ENCODE results near the gene CCDC68. TPM values are rescaled to one million over a fixed set of nuclear protein-coding genes. Genes with fewer than 3 reads are reported as not detected.

Gene CCDC68
- total RNA-seq, 2 donors from 2014 or later, result 10.1 to 18.4 TPM

DNA sequence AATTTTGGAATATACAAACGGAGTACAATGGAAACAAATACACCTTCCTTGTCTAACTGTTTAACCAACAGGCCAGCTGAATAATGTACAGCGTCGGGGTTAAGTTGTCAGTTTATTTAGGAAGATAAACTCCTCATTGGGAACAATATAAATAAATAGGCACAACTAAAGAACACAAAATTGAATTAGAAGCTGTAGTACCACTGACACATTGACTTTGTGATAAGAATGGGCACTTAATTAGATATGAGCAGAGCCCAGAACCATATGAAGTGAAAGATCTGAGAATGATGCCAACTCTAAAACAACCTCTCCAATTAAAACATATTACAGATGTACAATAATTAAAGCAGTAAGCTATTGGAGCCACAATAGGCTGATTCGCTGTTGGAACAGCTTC is 44.4 kb downstream of the CCDC68 start:
- no peaks in the 10 kb centered on the region for H3K27me3 ChIP-seq (replicated peaks; ENCODE audit: insufficient read depth)
- TF ChIP-seq, protein P1, sequence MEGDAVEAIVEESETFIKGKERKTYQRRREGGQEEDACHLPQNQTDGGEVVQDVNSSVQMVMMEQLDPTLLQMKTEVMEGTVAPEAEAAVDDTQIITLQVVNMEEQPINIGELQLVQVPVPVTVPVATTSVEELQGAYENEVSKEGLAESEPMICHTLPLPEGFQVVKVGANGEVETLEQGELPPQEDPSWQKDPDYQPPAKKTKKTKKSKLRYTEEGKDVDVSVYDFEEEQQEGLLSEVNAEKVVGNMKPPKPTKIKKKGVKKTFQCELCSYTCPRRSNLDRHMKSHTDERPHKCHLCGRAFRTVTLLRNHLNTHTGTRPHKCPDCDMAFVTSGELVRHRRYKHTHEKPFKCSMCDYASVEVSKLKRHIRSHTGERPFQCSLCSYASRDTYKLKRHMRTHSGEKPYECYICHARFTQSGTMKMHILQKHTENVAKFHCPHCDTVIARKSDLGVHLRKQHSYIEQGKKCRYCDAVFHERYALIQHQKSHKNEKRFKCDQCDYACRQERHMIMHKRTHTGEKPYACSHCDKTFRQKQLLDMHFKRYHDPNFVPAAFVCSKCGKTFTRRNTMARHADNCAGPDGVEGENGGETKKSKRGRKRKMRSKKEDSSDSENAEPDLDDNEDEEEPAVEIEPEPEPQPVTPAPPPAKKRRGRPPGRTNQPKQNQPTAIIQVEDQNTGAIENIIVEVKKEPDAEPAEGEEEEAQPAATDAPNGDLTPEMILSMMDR (IDR thresholded peaks at IDR 0.05), result no peak
- H3K4me1 ChIP-seq (ENCODE audit: control insufficient read depth in 1 of 2, low read depth in 2 of 2), result no peaks in the 10 kb centered on the region
- DNase-seq (ENCODE audit: low spot score) (no peak), ATAC-seq (ENCODE audit: insufficient number of reproducible peaks, low FRiP score, low read depth) (no peak)
- H3K4me3 ChIP-seq, result no peak overlapping the region
- no peak overlapping the region for H3K27ac ChIP-seq
- H3K36me3 ChIP-seq, result no peaks in the 10 kb centered on the region
- H3K9me3 ChIP-seq, result no peaks in the 10 kb centered on the region

DNA sequence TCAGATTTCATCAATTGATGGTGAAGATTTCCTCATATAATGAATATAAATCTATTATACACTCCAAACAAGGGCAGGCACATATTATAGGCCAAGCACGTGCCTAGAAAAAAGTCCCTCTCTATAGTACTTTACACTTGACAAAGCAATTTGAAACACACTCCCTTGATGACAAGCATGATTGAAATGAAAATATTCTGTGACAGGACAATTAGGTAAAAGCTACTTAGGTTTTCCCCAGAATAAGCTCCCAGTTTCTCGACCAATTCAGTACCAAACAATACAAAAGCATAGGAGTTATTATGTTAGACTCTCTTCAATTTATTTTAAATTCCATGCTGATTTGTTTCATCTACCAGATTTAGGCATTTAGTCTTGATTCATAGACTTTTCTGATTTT is 47.7 kb downstream of the CCDC68 start:
- no peak for DNase-seq (ENCODE audit: low spot score)
- Histone ChIP-seq H3K27ac (no peak overlapping the region), H3K4me1 (ENCODE audit: control insufficient read depth in 1 of 2, low read depth in 2 of 2) (no peaks in the 10 kb centered on the region), H3K36me3 (no peaks in the 10 kb centered on the region), H3K9me3 (no peaks in the 10 kb centered on the region), H3K4me3 (no peak overlapping the region), H3K27me3 (replicated peaks; ENCODE audit: insufficient read depth) (no peaks in the 10 kb centered on the region)
- no peak for ATAC-seq (ENCODE audit: insufficient number of reproducible peaks, low FRiP score, low read depth)
- TF ChIP-seq, protein P1 (IDR thresholded peaks at IDR 0.05), result no peak

DNA sequence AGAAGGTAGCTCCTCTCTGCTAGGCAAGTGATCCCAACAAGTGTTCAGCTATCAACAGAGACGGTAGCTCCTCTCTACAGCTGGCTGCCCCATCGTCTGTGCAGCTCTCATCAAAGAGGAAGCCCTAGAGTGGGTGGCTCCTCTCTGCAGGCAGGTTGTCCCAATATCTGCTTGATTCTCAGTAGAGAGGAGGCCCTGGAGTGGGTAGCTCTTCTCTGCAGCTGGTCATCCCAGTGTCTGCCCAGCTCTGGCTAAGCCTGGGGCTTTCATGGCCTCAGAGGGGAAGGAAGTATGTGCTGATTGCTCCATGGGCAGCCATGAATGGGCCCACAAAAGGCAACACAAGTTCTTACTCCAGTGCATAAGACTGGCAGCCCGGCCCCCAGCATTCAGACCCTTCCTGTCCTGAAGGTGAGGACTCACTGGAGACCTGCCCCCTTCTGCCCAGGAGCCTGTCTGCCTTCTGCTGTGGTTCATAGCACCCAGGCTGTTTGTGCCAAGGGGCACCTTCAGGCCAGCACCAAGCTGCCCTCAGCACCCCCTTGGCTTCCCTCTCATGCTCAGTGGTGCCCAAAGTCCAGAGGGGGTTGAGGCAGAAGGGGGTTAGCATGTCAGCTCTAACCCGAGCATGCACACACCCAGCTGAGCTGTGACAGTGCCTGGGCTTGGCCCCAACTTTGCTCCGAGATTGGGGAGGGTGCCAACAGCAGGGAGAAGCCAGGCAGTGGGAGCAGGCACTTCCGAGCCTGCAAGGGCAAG is 48.9 kb downstream of the CCDC68 start:
- no peak for ATAC-seq (ENCODE audit: insufficient number of reproducible peaks, low FRiP score, low read depth)
- no peak for DNase-seq (ENCODE audit: low spot score)
- no peaks in the 10 kb centered on the region for H3K4me1 ChIP-seq (ENCODE audit: control insufficient read depth in 1 of 2, low read depth in 2 of 2)

DNA sequence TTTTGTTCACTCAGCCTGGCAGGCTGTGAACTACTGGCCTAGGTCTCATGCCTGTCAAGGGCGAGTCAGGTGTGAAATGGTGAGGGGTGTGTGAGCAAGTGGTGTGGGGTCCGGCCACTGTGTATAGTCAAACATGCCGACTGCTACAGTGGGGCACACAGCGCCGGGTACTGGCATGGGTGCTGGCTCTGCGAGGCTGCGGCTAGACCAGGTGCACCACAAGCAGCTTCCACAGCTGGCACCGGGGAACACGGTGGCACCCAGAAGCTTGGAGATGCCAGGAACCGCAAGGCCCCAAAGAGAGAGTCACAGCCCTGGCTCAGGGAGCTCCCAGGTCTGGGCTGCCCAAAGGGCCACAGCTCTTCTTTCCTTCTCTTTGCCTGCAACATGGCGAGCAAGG is 49.7 kb downstream of the CCDC68 start:
- H3K9me3 ChIP-seq, result no peaks in the 10 kb centered on the region
- ATAC-seq (ENCODE audit: insufficient number of reproducible peaks, low FRiP score, low read depth) (no peak), DNase-seq (ENCODE audit: low spot score) (no peak)
- H3K4me1 ChIP-seq (ENCODE audit: control insufficient read depth in 1 of 2, low read depth in 2 of 2), result no peaks in the 10 kb centered on the region
- TF ChIP-seq, protein P1 (IDR thresholded peaks at IDR 0.05), result no peak
- no peak overlapping the region for H3K4me3 ChIP-seq
- H3K27ac ChIP-seq, result no peak overlapping the region
- no peaks in the 10 kb centered on the region for H3K27me3 ChIP-seq (replicated peaks; ENCODE audit: insufficient read depth)
- H3K36me3 ChIP-seq, result no peaks in the 10 kb centered on the region

More for the DNA sequence above, 48.9 kb downstream of the CCDC68 start:
- Histone ChIP-seq H3K9me3 (no peaks in the 10 kb centered on the region), H3K27ac (no peak overlapping the region), H3K4me3 (no peak overlapping the region), H3K36me3 (no peaks in the 10 kb centered on the region), H3K27me3 (replicated peaks; ENCODE audit: insufficient read depth) (no peaks in the 10 kb centered on the region)
- TF ChIP-seq, protein P1 (IDR thresholded peaks at IDR 0.05), result no peak

DNA sequence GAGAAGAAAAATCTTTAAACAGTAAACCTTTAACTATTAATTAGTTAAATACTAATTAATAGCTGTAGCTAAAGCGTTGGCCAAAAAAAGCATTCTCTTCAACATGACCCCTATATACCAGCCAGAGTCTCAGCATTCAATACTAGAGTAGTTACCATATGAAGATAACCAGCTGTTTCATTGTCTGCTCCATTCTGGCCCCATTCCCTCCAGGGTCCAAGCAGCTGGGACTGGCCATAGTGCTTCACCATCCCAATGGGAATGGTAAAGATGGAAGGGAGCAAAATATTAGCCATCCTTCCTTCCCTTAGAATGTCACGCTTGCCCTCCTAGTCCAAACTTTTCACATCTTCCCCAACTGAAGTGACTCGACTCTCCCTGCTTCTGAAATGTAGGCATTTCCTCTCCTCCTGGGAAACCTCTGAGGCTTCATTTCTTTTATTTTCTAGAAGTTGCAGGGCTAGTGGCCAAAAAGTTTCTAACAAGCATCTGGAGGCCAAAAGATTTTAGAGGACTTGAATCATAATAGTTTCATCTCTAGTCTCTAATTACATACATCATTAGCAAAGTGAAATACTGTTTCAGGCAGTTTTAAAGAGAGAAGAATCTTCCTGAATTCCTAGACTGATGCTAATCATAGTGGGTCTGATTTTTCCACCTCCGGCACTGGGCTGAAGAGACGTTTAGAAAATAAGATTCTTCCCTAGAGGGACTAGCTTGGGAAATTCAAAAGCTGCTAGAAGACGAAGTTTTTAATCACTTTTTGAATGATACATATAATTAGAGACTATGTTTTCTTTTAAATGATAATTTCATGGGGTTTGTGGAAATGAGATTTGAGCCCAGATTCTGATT is 52.7 kb downstream of the CCDC68 start:
- DNase-seq (ENCODE audit: low spot score), result no peak
- H3K27ac ChIP-seq, result no peak overlapping the region
- no peaks in the 10 kb centered on the region for H3K36me3 ChIP-seq

More for the DNA sequence above, 52.7 kb downstream of the CCDC68 start:
- Histone ChIP-seq H3K27me3 (replicated peaks; ENCODE audit: insufficient read depth) (no peaks in the 10 kb centered on the region), H3K4me1 (ENCODE audit: control insufficient read depth in 1 of 2, low read depth in 2 of 2) (no peaks in the 10 kb centered on the region), H3K4me3 (no peak overlapping the region), H3K9me3 (no peaks in the 10 kb centered on the region)
- TF ChIP-seq, protein P1 (IDR thresholded peaks at IDR 0.05), result no peak
- no peak for ATAC-seq (ENCODE audit: insufficient number of reproducible peaks, low FRiP score, low read depth)

Data from thoracic aorta (tissue), 2 donors.